GM12864 (cell line): ENCODE measurements around the gene NINJ1.

Source experiments
- DNase-seq: peaks from one replicate; pipeline ENCODE4 v3.0.0-alpha.2; 2011; ENCODE audit warnings: low read depth
- H3K4me3 ChIP-seq: 2 replicates; pipeline ENCODE4 v1.5.1; 2011; ENCODE audit warnings: mild to moderate bottlenecking, low read depth, low read length, control low read depth
- CTCF ChIP-seq: IDR thresholded peaks from 2 replicates; pipeline ENCODE4 v1.5.1; 2011; ENCODE audit warnings: low read depth, mild to moderate bottlenecking, moderate library complexity, low read length, control low read depth, inconsistent platforms; ENCODE audit errors: missing control alignments

NINJ1 gene

GRCh38 chr9:93137362-93137761 is 3.3 kb upstream of the NINJ1 start:
- no peak overlapping the region for H3K4me3 ChIP-seq
- no peak for TF ChIP-seq CTCF

GRCh38 chr9:93136011-93136440 is 2.0 kb upstream of the NINJ1 start:
- DNase-seq: no peak
- no peak for TF ChIP-seq CTCF
- no peak overlapping the region for H3K4me3 ChIP-seq

More at GRCh38 chr9:93137362-93137761, 3.3 kb upstream of the NINJ1 start:
- no peak for DNase-seq

GRCh38 chr9:93134740-93135444 is 841 bp upstream of the NINJ1 start:
- no peak for TF ChIP-seq CTCF
- DNase-seq: no peak

GRCh38 chr9:93133681-93134014 is 403 bp downstream of the NINJ1 start:
- TF ChIP-seq CTCF: no peak
- peak overlapping the region; percentile 72 for H3K4me3 ChIP-seq
- no peak for DNase-seq

More at GRCh38 chr9:93134740-93135444, 841 bp upstream of the NINJ1 start:
- peak overlapping the region; percentile 72 for H3K4me3 ChIP-seq

- no peak for TF ChIP-seq CTCF
- DNase-seq: no peak
- H3K4me3 ChIP-seq: peak overlapping the region; percentile 72
These were observed 938 bp downstream of the NINJ1 start for GRCh38 chr9:93132946-93133680.

- peak overlapping the region; percentile 72 for H3K4me3 ChIP-seq
- DNase-seq: no peak
- TF ChIP-seq CTCF: no peak
These were observed 1.6 kb downstream of the NINJ1 start for GRCh38 chr9:93132287-93132927.
